Measurements from ENCODE around the gene FUT3. TPM values are rescaled to one million over a fixed set of nuclear protein-coding genes. Genes with fewer than 3 reads are reported as not detected.

The FUT3 gene
- total RNA-seq, 6 donors from 2014 or later = 4.2 to 19.5 (median 12.7) TPM

GRCh38 chr19:5893296-5893903 is 42.2 kb upstream of the FUT3 start:
- Histone ChIP-seq H3K36me3 (peaks cover 11 to 29% (median 26%) of the 10 kb centered on the region in 4 donors), H3K27me3 (peaks cover 0 to 6% (median 4%) of the 10 kb centered on the region in 4 donors), H3K4me1 (peaks cover 0 to 10% (median 0%) of the 10 kb centered on the region in 4 donors), H3K4me3 (no peak overlapping the region), H3K27ac (no peak overlapping the region), H3K9me3 (no peaks in the 10 kb centered on the region)
- ATAC-seq (ENCODE audit: low FRiP score in 2 of 2) = no peak
- 82 to 88% methylated on average over 11 to 13 of the region's 13 CpGs for WGBS, 2 donors
- no peak for TF ChIP-seq POLR2A (IDR thresholded peaks at IDR 0.05)
- TF ChIP-seq POLR2AphosphoS5 (IDR thresholded peaks at IDR 0.05) = no peak
- TF ChIP-seq CTCF (IDR thresholded peaks at IDR 0.05) = no peak
- TF ChIP-seq EP300 (IDR thresholded peaks at IDR 0.05) = no peak
- DNase-seq = no peak

- H3K9me3 ChIP-seq = no peaks in the 10 kb centered on the region
- 45 to 56% methylated on average over 5 to 10 of the region's 15 CpGs for WGBS, 2 donors
- H3K4me1 ChIP-seq = peaks cover 0 to 10% (median 0%) of the 10 kb centered on the region in 4 donors
- ATAC-seq (ENCODE audit: low FRiP score in 2 of 2) (no peak), DNase-seq (no peak)
- no peak overlapping the region for H3K27ac ChIP-seq
- peaks cover 0 to 6% (median 4%) of the 10 kb centered on the region in 4 donors for H3K27me3 ChIP-seq
- TF ChIP-seq POLR2AphosphoS5 (IDR thresholded peaks at IDR 0.05) = no peak
- TF ChIP-seq POLR2A (IDR thresholded peaks at IDR 0.05) = no peak
- no peak for TF ChIP-seq EP300 (IDR thresholded peaks at IDR 0.05)
- no peak for TF ChIP-seq CTCF (IDR thresholded peaks at IDR 0.05)
- H3K36me3 ChIP-seq = peaks cover 11 to 29% (median 26%) of the 10 kb centered on the region in 4 donors
- H3K4me3 ChIP-seq = no peak overlapping the region
These were observed 41.6 kb upstream of the FUT3 start for GRCh38 chr19:5892772-5893275.

GRCh38 chr19:5891938-5892771 is 40.9 kb upstream of the FUT3 start:
- peak; percentile 45 to 60 for ATAC-seq (ENCODE audit: low FRiP score in 2 of 2)
- peak; percentile 40 to 89 for DNase-seq
- H3K9me3 ChIP-seq = no peaks in the 10 kb centered on the region
- WGBS, 2 donors = 15 to 24% methylated on average over 22 to 40 of the region's 48 CpGs
- H3K27me3 ChIP-seq = peaks cover 0 to 6% (median 4%) of the 10 kb centered on the region in 4 donors
- no peak overlapping the region for H3K4me3 ChIP-seq
- peaks cover 0 to 10% (median 0%) of the 10 kb centered on the region in 4 donors for H3K4me1 ChIP-seq
- TF ChIP-seq CTCF (IDR thresholded peaks at IDR 0.05) = peak; percentile 45 to 81 (median 60)
- TF ChIP-seq POLR2A (IDR thresholded peaks at IDR 0.05) = no peak
- TF ChIP-seq POLR2AphosphoS5 (IDR thresholded peaks at IDR 0.05) = no peak
- no peak for TF ChIP-seq EP300 (IDR thresholded peaks at IDR 0.05)
- peaks cover 11 to 29% (median 26%) of the 10 kb centered on the region in 4 donors for H3K36me3 ChIP-seq
- H3K27ac ChIP-seq = no peak overlapping the region

- Histone ChIP-seq H3K9me3 (no peaks in the 10 kb centered on the region), H3K36me3 (peaks cover 11 to 24% (median 21%) of the 10 kb centered on the region in 4 donors), H3K4me1 (peaks cover 0 to 10% (median 0%) of the 10 kb centered on the region in 4 donors), H3K27ac (no peak overlapping the region), H3K4me3 (no peak overlapping the region), H3K27me3 (peaks cover 0 to 6% (median 4%) of the 10 kb centered on the region in 4 donors)
- TF ChIP-seq POLR2AphosphoS5 (IDR thresholded peaks at IDR 0.05) = no peak
- no peak for TF ChIP-seq CTCF (IDR thresholded peaks at IDR 0.05)
- no peak for TF ChIP-seq POLR2A (IDR thresholded peaks at IDR 0.05)
- no peak for TF ChIP-seq EP300 (IDR thresholded peaks at IDR 0.05)
- DNase-seq (no peak), ATAC-seq (ENCODE audit: low FRiP score in 2 of 2) (no peak)
- WGBS, 2 donors = 40 to 54% methylated on average over 1 to 4 of the region's 4 CpGs
These were observed 40.3 kb upstream of the FUT3 start for GRCh38 chr19:5891572-5891937.
